ENCODE results near the gene DNAH2. TPM values are rescaled to one million over a fixed set of nuclear protein-coding genes. Genes with fewer than 3 reads are reported as not detected.
A peak's percentile ranks its signal among the peaks of the same experiment; 100 is the strongest.

The DNAH2 gene
- total RNA-seq, 1 experiment from 2014 or later: 2.0 TPM

DNA sequence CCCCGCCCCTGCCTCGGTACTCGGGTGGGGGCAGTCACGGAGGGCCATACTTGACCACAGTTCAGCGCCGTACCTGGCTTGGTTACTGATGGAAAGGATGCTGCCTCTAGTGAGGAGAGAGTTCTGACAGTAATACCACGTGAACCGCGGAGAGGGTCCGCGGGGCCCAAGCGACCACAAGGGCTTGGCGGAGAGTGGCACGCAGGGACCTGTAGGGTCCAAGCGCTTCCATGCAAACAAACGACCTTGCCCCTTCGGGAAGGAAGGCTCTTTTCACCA is 125.7 kb downstream of the DNAH2 start:
- Histone ChIP-seq H4K20me1 (ENCODE audit: insufficient read depth) (no peaks in the 10 kb centered on the region), H3K9me2 (ENCODE audit: insufficient read depth) (no peaks in the 10 kb centered on the region), H3K4me3 (replicated peaks in 1 of 2; ENCODE audit: low read depth in 1 of 2, low read length in 2 of 2) (peak overlapping the region; percentile 92 to 94), H3K27me3 (ENCODE audit: insufficient read depth, low read length) (no peaks in the 10 kb centered on the region), H3K4me1 (ENCODE audit: control insufficient read depth in 1 of 2, insufficient read depth in 2 of 2, low read length in 2 of 2) (peaks cover 34 to 47% of the 10 kb centered on the region in 2 experiments), H2AFZ (ENCODE audit: low read depth, low read length, poor library complexity, severe bottlenecking) (no peak overlapping the region), H3K9me3 (ENCODE audit: control insufficient read depth in 1 of 2, insufficient read depth in 1 of 2, low read depth in 1 of 2, low read length in 2 of 2) (no peaks in the 10 kb centered on the region), H3K36me3 (ENCODE audit: control insufficient read depth in 1 of 2, insufficient read depth in 2 of 2, low read length in 2 of 2) (peaks cover 0 to 16% of the 10 kb centered on the region in 2 experiments; a peak in 3 of 4 replicates), H3K9ac (ENCODE audit: low read length) (peak overlapping the region; percentile 99), H3K27ac (ENCODE audit: low read depth, low read length) (peak overlapping the region; percentile 97), H3K4me2 (ENCODE audit: low read length) (peak overlapping the region; percentile 99), H3K79me2 (ENCODE audit: insufficient read depth, low read length) (peaks cover 61% of the 10 kb centered on the region)
- ATAC-seq (no peak), DNase-seq (ENCODE audit: low read depth, low spot score) (no peak)
- intact Hi-C loops (cut with micrococcal nuclease): loop anchor here (1.0 to 5.0 kb wide), 2 partner anchors 8 to 101 kb away; no protein-coding TSS in a partner anchor
- ChIA-PET POLR2A (interaction anchor here (1.4 to 3.7 kb wide), 4 partner anchors 8 to 156 kb away, joined by 5 to 45 read pairs (median 7); partner anchors contain the start of genes CYB5D1, KDM6B, NAA38 and TP53), RAD21 (ENCODE audit: low non-redundant PET in 1 of 2, low total read pairs in 2 of 2, uncharacterized antibody in 2 of 2, unreplicated experiment in 2 of 2) (interaction anchor here in 1 of 2 experiments (1.9 kb wide), 1 partner anchor 18 kb away, joined by 4 read pairs; no protein-coding TSS in a partner anchor), CTCF (interaction anchor here (0.9 to 2.5 kb wide), 2 partner anchors 18 to 99 kb away, joined by 3 to 8 read pairs; no protein-coding TSS in a partner anchor)
- TF ChIP-seq, protein P1, sequence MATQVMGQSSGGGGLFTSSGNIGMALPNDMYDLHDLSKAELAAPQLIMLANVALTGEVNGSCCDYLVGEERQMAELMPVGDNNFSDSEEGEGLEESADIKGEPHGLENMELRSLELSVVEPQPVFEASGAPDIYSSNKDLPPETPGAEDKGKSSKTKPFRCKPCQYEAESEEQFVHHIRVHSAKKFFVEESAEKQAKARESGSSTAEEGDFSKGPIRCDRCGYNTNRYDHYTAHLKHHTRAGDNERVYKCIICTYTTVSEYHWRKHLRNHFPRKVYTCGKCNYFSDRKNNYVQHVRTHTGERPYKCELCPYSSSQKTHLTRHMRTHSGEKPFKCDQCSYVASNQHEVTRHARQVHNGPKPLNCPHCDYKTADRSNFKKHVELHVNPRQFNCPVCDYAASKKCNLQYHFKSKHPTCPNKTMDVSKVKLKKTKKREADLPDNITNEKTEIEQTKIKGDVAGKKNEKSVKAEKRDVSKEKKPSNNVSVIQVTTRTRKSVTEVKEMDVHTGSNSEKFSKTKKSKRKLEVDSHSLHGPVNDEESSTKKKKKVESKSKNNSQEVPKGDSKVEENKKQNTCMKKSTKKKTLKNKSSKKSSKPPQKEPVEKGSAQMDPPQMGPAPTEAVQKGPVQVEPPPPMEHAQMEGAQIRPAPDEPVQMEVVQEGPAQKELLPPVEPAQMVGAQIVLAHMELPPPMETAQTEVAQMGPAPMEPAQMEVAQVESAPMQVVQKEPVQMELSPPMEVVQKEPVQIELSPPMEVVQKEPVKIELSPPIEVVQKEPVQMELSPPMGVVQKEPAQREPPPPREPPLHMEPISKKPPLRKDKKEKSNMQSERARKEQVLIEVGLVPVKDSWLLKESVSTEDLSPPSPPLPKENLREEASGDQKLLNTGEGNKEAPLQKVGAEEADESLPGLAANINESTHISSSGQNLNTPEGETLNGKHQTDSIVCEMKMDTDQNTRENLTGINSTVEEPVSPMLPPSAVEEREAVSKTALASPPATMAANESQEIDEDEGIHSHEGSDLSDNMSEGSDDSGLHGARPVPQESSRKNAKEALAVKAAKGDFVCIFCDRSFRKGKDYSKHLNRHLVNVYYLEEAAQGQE (IDR thresholded peaks at IDR 0.05; ENCODE audit: low read depth): no peak
- TF ChIP-seq SRF (IDR thresholded peaks at IDR 0.05; ENCODE audit: low read depth) (no peak), EGR1 (IDR thresholded peaks at IDR 0.05; ENCODE audit: low read depth) (no peak), ZNF274 (IDR thresholded peaks at IDR 0.05; ENCODE audit: low read depth, low read length) (no peak), ELF1 (IDR thresholded peaks at IDR 0.05; ENCODE audit: borderline replicate concordance, low read depth) (no peak)
- TF ChIP-seq, protein P2, sequence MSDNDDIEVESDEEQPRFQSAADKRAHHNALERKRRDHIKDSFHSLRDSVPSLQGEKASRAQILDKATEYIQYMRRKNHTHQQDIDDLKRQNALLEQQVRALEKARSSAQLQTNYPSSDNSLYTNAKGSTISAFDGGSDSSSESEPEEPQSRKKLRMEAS (IDR thresholded peaks at IDR 0.05): no peak
- TF ChIP-seq, protein P3, sequence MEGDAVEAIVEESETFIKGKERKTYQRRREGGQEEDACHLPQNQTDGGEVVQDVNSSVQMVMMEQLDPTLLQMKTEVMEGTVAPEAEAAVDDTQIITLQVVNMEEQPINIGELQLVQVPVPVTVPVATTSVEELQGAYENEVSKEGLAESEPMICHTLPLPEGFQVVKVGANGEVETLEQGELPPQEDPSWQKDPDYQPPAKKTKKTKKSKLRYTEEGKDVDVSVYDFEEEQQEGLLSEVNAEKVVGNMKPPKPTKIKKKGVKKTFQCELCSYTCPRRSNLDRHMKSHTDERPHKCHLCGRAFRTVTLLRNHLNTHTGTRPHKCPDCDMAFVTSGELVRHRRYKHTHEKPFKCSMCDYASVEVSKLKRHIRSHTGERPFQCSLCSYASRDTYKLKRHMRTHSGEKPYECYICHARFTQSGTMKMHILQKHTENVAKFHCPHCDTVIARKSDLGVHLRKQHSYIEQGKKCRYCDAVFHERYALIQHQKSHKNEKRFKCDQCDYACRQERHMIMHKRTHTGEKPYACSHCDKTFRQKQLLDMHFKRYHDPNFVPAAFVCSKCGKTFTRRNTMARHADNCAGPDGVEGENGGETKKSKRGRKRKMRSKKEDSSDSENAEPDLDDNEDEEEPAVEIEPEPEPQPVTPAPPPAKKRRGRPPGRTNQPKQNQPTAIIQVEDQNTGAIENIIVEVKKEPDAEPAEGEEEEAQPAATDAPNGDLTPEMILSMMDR (IDR thresholded peaks at IDR 0.05 in 2 of 3, conservative IDR thresholded peaks at IDR 0.05 in 1 of 3; ENCODE audit: borderline replicate concordance in 1 of 3, insufficient read depth in 1 of 3, low read depth in 2 of 3, low read length in 2 of 3): no peak
- no TSS peak for BruUV-seq (replicated peaks)
